SIG-M5 treated with dmso at 0.1 percent for 504 hours (cell line): ENCODE measurements around the gene SPRED3.

Source experiments
- DNase-seq: peaks from one replicate; lab custom pipeline; 2025; ENCODE audit not compliant: unreplicated experiment; lab: John Stamatoyannopoulos, UW

SPRED3 gene

GRCh38 chr19:38443458-38443999, 55.0 kb downstream of the SPRED3 start:
- DNase-seq: no peak

GRCh38 chr19:38444026-38444425, 55.5 kb downstream of the SPRED3 start:
- DNase-seq: no peak

GRCh38 chr19:38445362-38445761, 56.9 kb downstream of the SPRED3 start:
- no peak for DNase-seq

GRCh38 chr19:38448225-38448624, 59.7 kb downstream of the SPRED3 start:
- no peak for DNase-seq
